Heart left ventricle (tissue), 16 donors: ENCODE data around the gene OR51Q1. TPM values are rescaled to one million over a fixed set of nuclear protein-coding genes. Genes with fewer than 3 reads are reported as not detected.

Experiments
- ATAC-seq, 4 donors: fragments of 200-7000 bp; cut with Tn5 transposase; one replicate each; pipeline ENCODE4 v1.9.1; 2020 to 2022; ENCODE audit warnings: moderate library complexity in 4 of 4, mild to moderate bottlenecking in 3 of 4, moderate number of reproducible peaks in 1 of 4
- DNase-seq, 5 donors: peaks; one replicate each; pipeline ENCODE4 v3.0.0-alpha.2; 2020
- H3K27ac ChIP-seq, 12 donors: fragments of 200-600 bp; sonication (generic) in 4 of 12; one replicate each; pipeline versions ENCODE4 v1.5.0 to v1.8.0; 2016 to 2022; ENCODE audit warnings: mild to moderate bottlenecking in 2 of 12
- H3K27me3 ChIP-seq, 9 donors: fragments of 200-600 bp; sonication (generic) in 2 of 9; one replicate each; pipeline versions ENCODE4 v1.5.1 to v1.8.0; 2016 to 2022; ENCODE audit warnings: mild to moderate bottlenecking in 3 of 9
- H3K36me3 ChIP-seq, 9 donors: fragments of 200-600 bp; sonication (generic) in 2 of 9; one replicate each; pipeline versions ENCODE4 v1.5.0 to v1.8.0; 2018 to 2022; ENCODE audit warnings: mild to moderate bottlenecking in 2 of 9
- H3K4me1 ChIP-seq, 12 donors: fragments of 200-600 bp; sonication (generic) in 4 of 12; one replicate each; pipeline versions ENCODE4 v1.5.0 to v1.8.0; 2016 to 2022; ENCODE audit warnings: mild to moderate bottlenecking in 3 of 12
- H3K4me3 ChIP-seq, 12 donors: fragments of 200-600 bp; sonication (generic) in 4 of 12; one replicate each; pipeline versions ENCODE4 v1.5.0 to v1.8.0; 2017 to 2022; ENCODE audit warnings: mild to moderate bottlenecking in 9 of 12, moderate library complexity in 4 of 12
- H3K9me3 ChIP-seq, 12 donors: fragments of 200-600 bp; sonication (generic) in 4 of 12; one replicate each; pipeline versions ENCODE4 v1.5.0 to v1.8.0; 2016 to 2022; ENCODE audit warnings: mild to moderate bottlenecking in 1 of 12
- CTCF ChIP-seq, 12 donors: fragments of 200-600 bp; sonication (generic) in 4 of 12; IDR thresholded peaks; one replicate each; pipeline versions ENCODE4 v1.5.0 to v1.8.0; 2018 to 2022; ENCODE audit warnings: antibody characterized with exemption in 12 of 12, mild to moderate bottlenecking in 5 of 12
- POLR2A ChIP-seq, 2 donors: fragments of 450-650 bp; IDR thresholded peaks; one replicate each; pipeline ENCODE4 v1.6.1; 2017; ENCODE audit warnings: antibody characterized with exemption in 2 of 2, mild to moderate bottlenecking in 2 of 2, moderate library complexity in 2 of 2
- WGBS, 4 donors: extraction: QIAGEN DNeasy Blood & Tissue Kit in 2 of 4; methylation state at CpG; one replicate each; pipeline versions ENCODE4 v1.1.5 to v1.1.7; 2013 to 2018; 5-methylcytosine and 5-hydroxymethylcytosine counted together
- intact Hi-C, 10 donors: fragments of 100-400 bp; cut with DNase I; formaldehyde crosslinking; loops; one replicate each; pipeline versions ENCODE4 v1.11.1 to v1.14.2; 2022
- polyA plus RNA-seq, 2 donors: library from polyadenylated mRNA; stranded (reverse); fragments of 200-250 nt; gene quantifications; one replicate each; pipeline ENCODE4 v1.2.3, GENCODE V29; 2013
- total RNA-seq, 9 donors: library from RNA; depleted of rRNA in 2 of 9; stranded (reverse); fragments of >200 nt in 2 of 9; fragmentation: NEBNext Ultra II Directional in 3 of 9; extraction: Animal tissue kit (Norgen Biotek cat#: 25700) in 3 of 9; gene quantifications; one replicate each; pipeline versions ENCODE4 v1.1.0 to v1.2.4, GENCODE V29; 2016 to 2023
- donor health status: ischemic (EF 13 %, LVEDD 7.1; RV severe dilation, severe dysfunction).
- donor health status: healthy with polysubstance abuse.
- donor health status: DM: no; HTN: yes; CAD: no.
- donor health status: DM: no; HTN: no; CAD: no.
- donor health status: ischemic (EF 25% LVEDD 6.9; RV normal size, moderate dysfunction).
- donor health status: ischemic (EF 25% LVEDD 5.7; RV mildly dilated, moderate dysfunction).
- donor health status: healthy.
- donor health status: DM: yes; HTN: yes; CAD: no.
- donor health status: ischemic (EF 35%, LVEDD 5.7; RV mildly dilated, moderate dysfunction).
- donor health status: nonischemic (EF 11% LVEDD 7.7; RV severe dilation, severe dysfunction).
- donor health status: DM: yes; HTN: yes; CAD: no.
- donor health status: PGD.
- donor health status: ischemic (EF 29% LVEDD 5.4; RV normal size, mild dysfunction).
- donor health status: nonischemic (EF 23%, LVEDD 6.1; RV moderate dilation, normal function).

OR51Q1 gene
- total and polyA plus RNA-seq, 11 donors: not detected

DNA sequence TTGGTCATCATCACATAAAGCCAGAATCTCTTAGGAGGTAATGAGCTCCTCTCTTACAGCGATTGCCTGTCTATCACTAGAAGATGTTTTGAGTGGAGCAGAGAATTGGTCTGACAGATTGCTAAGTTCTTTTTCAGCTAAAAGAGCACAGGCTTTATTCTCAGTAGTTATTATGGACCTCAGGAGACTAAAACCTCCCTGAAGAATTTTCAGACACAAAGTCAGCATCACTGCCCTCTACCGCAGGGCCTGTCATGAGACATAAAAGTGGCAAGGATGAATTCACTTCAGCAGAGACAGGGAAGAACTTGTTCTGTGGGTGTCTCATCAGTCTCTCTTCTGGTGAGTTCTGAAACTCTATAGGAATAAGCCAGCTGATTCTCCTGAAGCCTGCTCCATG, 27.1 kb downstream of the OR51Q1 start, which contains the start of gene OR51I2:
Gene OR51I2 (plus strand): TSS at position 301 of the 400 bp plus-strand sequence. CDS start 4,166 bp downstream, outside the sequence.
- ATAC-seq: no peak
- Histone ChIP-seq H3K4me1 (no peaks in the 10 kb centered on the region), H3K27me3 (no peaks in the 10 kb centered on the region), H3K4me3 (no peak within 1 kb of the TSS), H3K27ac (no peak within 1 kb of the TSS), H3K9me3 (no peaks in the 10 kb centered on the region), H3K36me3 (no peaks in the 10 kb centered on the region)
- intact Hi-C loops: no loop called here
- TF ChIP-seq POLR2A (IDR thresholded peaks at IDR 0.05): no peak
- TF ChIP-seq CTCF (IDR thresholded peaks at IDR 0.05): no peak
- no peak for DNase-seq
- 88 to 94% (median 90%) methylated on average over 2 of the region's 2 CpGs for WGBS, 4 donors

DNA sequence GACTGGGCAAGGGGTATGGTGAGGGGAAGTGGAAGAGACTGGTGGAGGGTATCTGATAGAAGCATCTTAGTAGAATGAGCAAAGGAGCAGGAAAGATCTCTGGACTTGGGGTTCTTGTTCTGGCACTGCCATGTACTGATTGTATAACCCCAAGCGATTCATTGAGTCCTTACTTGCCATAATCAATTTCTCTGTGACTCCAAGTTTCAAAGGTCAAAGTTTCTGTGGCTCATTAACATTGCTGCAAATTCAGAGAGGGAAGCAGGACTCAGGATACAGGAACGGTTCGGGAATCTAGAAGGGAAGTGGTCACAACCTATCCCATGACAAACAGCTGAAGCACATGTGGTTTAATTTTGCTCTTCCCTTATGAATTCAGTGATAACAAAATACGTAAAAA, 27.5 kb downstream of the OR51Q1 start:
- 78 to 82% (median 80%) methylated on average over 4 of the region's 4 CpGs for WGBS, 4 donors

DNA sequence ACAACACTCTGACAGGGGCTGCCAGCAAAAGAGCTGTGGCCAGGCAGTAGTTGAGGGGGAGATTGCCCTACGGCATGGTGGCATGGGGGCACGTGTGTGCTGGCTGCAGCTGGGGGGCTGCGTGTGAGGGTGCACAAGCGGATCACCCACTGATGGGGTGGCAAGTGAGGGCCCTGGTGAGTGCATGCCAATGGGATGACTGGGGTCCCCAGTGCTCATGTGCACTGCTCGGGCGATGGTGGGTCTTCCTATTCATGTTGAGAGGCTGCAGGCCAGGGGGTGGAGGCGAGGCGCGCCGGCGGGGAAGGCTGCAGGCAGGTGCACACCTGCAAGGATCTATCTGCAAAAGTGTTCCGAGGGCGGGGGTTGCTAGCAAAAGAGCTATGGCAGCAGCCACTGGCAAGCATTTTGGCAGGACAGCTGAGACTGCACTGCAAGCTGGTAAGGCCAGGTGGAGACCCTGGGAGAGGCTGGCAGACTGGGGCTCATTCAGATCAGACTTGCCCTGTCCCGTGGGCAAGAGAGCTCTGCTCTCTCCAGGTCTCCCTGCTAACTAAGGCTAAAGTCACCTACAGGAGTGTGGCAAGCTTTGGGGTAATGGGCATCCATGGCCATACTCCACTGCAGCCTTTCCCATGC, 39.2 kb downstream of the OR51Q1 start:
- WGBS, 4 donors: 86 to 90% (median 88%) methylated on average over 4 to 14 of the region's 14 CpGs
- intact Hi-C loops: no loop called here
- no peaks in the 10 kb centered on the region for H3K36me3 ChIP-seq
- no peaks in the 10 kb centered on the region for H3K27me3 ChIP-seq
- H3K4me3 ChIP-seq: no peak overlapping the region
- no peaks in the 10 kb centered on the region for H3K9me3 ChIP-seq
- TF ChIP-seq POLR2A (IDR thresholded peaks at IDR 0.05): no peak
- no peak for TF ChIP-seq CTCF (IDR thresholded peaks at IDR 0.05)
- ATAC-seq: no peak
- H3K4me1 ChIP-seq: no peaks in the 10 kb centered on the region
- DNase-seq: no peak
- H3K27ac ChIP-seq: no peak overlapping the region

More for the DNA sequence above, 27.5 kb downstream of the OR51Q1 start:
- no peaks in the 10 kb centered on the region for H3K27me3 ChIP-seq
- DNase-seq (no peak), ATAC-seq (no peak)
- no peak for TF ChIP-seq CTCF (IDR thresholded peaks at IDR 0.05)
- TF ChIP-seq POLR2A (IDR thresholded peaks at IDR 0.05): no peak
- H3K36me3 ChIP-seq: no peaks in the 10 kb centered on the region
- no peak overlapping the region for H3K4me3 ChIP-seq
- H3K4me1 ChIP-seq: no peaks in the 10 kb centered on the region
- intact Hi-C loops: no loop called here
- H3K9me3 ChIP-seq: no peaks in the 10 kb centered on the region
- H3K27ac ChIP-seq: no peak overlapping the region

- no peaks in the 10 kb centered on the region for H3K27me3 ChIP-seq
- intact Hi-C loops: no loop called here
- TF ChIP-seq CTCF (IDR thresholded peaks at IDR 0.05) (no peak), POLR2A (IDR thresholded peaks at IDR 0.05) (no peak)
- H3K9me3 ChIP-seq: no peaks in the 10 kb centered on the region
- WGBS, 4 donors: 36 to 57% (median 44%) methylated on average over 2 of the region's 2 CpGs
- H3K4me3 ChIP-seq: no peak overlapping the region
- H3K27ac ChIP-seq: no peak overlapping the region
- no peaks in the 10 kb centered on the region for H3K36me3 ChIP-seq
- ATAC-seq (no peak), DNase-seq (no peak)
- H3K4me1 ChIP-seq: no peaks in the 10 kb centered on the region
Measured at GRCh38 chr11:5467527-5467926, 45.6 kb downstream of the OR51Q1 start.

Other genes starting within 250 kb of the OR51Q1 start
- gene OR51V1, start 221.4 kb upstream of the OR51Q1 start, total RNA-seq: not detected
- gene OR51V1, start 221.4 kb upstream of the OR51Q1 start, polyA plus RNA-seq: not detected
- gene HBB, start 195.0 kb upstream of the OR51Q1 start, total RNA-seq: 1,000 to 10,000 TPM in 1 of 9 donors, 100 to 1,000 TPM in 8; 123 to 1,223 (median 316) TPM
- gene HBB, start 195.0 kb upstream of the OR51Q1 start, polyA plus RNA-seq: 10 to 100 TPM in 1 of 2 donors, 1 to 10 TPM in 1; 1.1 to 53.3 TPM
- gene HBD, start 187.6 kb upstream of the OR51Q1 start, total RNA-seq: 1 to 10 TPM in 1 of 9 donors, not detected in 8; 4.2 TPM
- gene HBD, start 187.6 kb upstream of the OR51Q1 start, polyA plus RNA-seq: not detected
- gene HBG1, start 172.3 kb upstream of the OR51Q1 start, total RNA-seq: not detected
- gene HBG1, start 172.3 kb upstream of the OR51Q1 start, polyA plus RNA-seq: not detected
- 1 to 10 TPM in 2 of 9 donors, under 1 TPM in 1, not detected in 6; 0.72 to 2.0 (median 1.9) TPM for gene HBG2, start 167.3 kb upstream of the OR51Q1 start, total RNA-seq
- not detected for gene HBG2, start 167.3 kb upstream of the OR51Q1 start, polyA plus RNA-seq
- gene HBE1, start 152.2 kb upstream of the OR51Q1 start, total RNA-seq: not detected
- not detected for gene HBE1, start 152.2 kb upstream of the OR51Q1 start, polyA plus RNA-seq
- gene OR51B4, start 120.2 kb upstream of the OR51Q1 start, total RNA-seq: not detected
- gene OR51B4, start 120.2 kb upstream of the OR51Q1 start, polyA plus RNA-seq: not detected
- not detected for gene OR51B2, start 97.8 kb upstream of the OR51Q1 start, total RNA-seq
- gene OR51B2, start 97.8 kb upstream of the OR51Q1 start, polyA plus RNA-seq: not detected
- gene OR51B5, start 78.6 kb upstream of the OR51Q1 start, total RNA-seq: under 1 TPM in 1 of 9 donors, not detected in 8; 0.80 TPM
- gene OR51B5, start 78.6 kb upstream of the OR51Q1 start, polyA plus RNA-seq: under 1 TPM in 1 of 2 donors, not detected in 1; 0.11 TPM
- gene OR51B6, start 70.6 kb upstream of the OR51Q1 start, total RNA-seq: not detected
- not detected for gene OR51B6, start 70.6 kb upstream of the OR51Q1 start, polyA plus RNA-seq
- gene OR51M1, start 38.3 kb upstream of the OR51Q1 start, total RNA-seq: not detected
- not detected for gene OR51M1, start 38.3 kb upstream of the OR51Q1 start, polyA plus RNA-seq
- gene OR51I1, start 19.4 kb downstream of the OR51Q1 start, total RNA-seq: not detected
- not detected for gene OR51I1, start 19.4 kb downstream of the OR51Q1 start, polyA plus RNA-seq
- not detected for gene OR51I2, start 27.2 kb downstream of the OR51Q1 start, total RNA-seq
- gene OR51I2, start 27.2 kb downstream of the OR51Q1 start, polyA plus RNA-seq: not detected
- gene OR52D1, start 66.6 kb downstream of the OR51Q1 start, total RNA-seq: not detected
- not detected for gene OR52D1, start 66.6 kb downstream of the OR51Q1 start, polyA plus RNA-seq
- under 1 TPM in 1 of 9 donors, not detected in 8; 0.16 TPM for gene UBQLN3, start 87.8 kb downstream of the OR51Q1 start, total RNA-seq
- gene UBQLN3, start 87.8 kb downstream of the OR51Q1 start, polyA plus RNA-seq: not detected
- under 1 TPM in 5 of 9 donors, not detected in 4; 0.14 to 0.25 (median 0.17) TPM for gene UBQLNL, start 94.6 kb downstream of the OR51Q1 start, total RNA-seq
- gene UBQLNL, start 94.6 kb downstream of the OR51Q1 start, polyA plus RNA-seq: under 1 TPM; 0.03 to 0.23 TPM
- gene OR52H1, start 126.4 kb downstream of the OR51Q1 start, total RNA-seq: under 1 TPM in 2 of 9 donors, not detected in 7; 0.32 to 0.47 TPM
- not detected for gene OR52H1, start 126.4 kb downstream of the OR51Q1 start, polyA plus RNA-seq
- gene OR52B6, start 158.8 kb downstream of the OR51Q1 start, total RNA-seq: not detected
- not detected for gene OR52B6, start 158.8 kb downstream of the OR51Q1 start, polyA plus RNA-seq
- gene TRIM6, start 174.5 kb downstream of the OR51Q1 start, total RNA-seq: 1 to 10 TPM in 6 of 9 donors, under 1 TPM in 3; 0.39 to 2.4 (median 1.1) TPM
- gene TRIM6, start 174.5 kb downstream of the OR51Q1 start, polyA plus RNA-seq: under 1 TPM; 0.50 to 0.88 TPM
- gene TRIM34, start 202.9 kb downstream of the OR51Q1 start, total RNA-seq: 1 to 10 TPM; 1.3 to 9.1 (median 1.6) TPM
- gene TRIM34, start 202.9 kb downstream of the OR51Q1 start, polyA plus RNA-seq: 1 to 10 TPM in 1 of 2 donors, under 1 TPM in 1; 0.72 to 1.9 TPM